DOHH2 (cell line): Measurements from ENCODE around the gene TMC8.

ENCODE experiments used
- CTCF ChIP-seq: fragments of 200-600 bp; sonication (generic); IDR thresholded peaks from one replicate; pipeline ENCODE4 v1.5.1; 2014; ENCODE audit warnings: antibody characterized with exemption, mild to moderate bottlenecking, low read depth, low read length; ENCODE audit not compliant: poor library complexity, severe bottlenecking
- EZH2phosphoT487 ChIP-seq: fragments of 200-600 bp; sonication (generic); IDR thresholded peaks from 2 replicates; pipeline ENCODE4 v1.6.1; 2017; ENCODE audit warnings: borderline replicate concordance, mild to moderate bottlenecking, antibody characterized with exemption, low read length, moderate library complexity, mixed read lengths

- TF ChIP-seq CTCF (no peak), EZH2phosphoT487 (no peak)
Observed at GRCh38 chr17:78127888-78128550, 2.6 kb upstream of the TMC8 start.
